Sigmoid colon (tissue), 3 donors: ENCODE data around the gene LOXHD1.

Source experiments
- POLR2A ChIP-seq, 2 donors: fragments of 450-650 bp; IDR thresholded peaks; one replicate each; pipeline ENCODE4 v1.6.1; 2016; ENCODE audit warnings: antibody characterized with exemption in 2 of 2, mild to moderate bottlenecking in 2 of 2, moderate library complexity in 2 of 2
- TF ChIP-seq, protein P1 (sequence below), 4 experiments: fragments of 450-650 bp in 3 of 4; fragments of 200-600 bp in 1 of 4; IDR thresholded peaks; one replicate each; pipeline ENCODE4 v1.5.1; 2016 to 2019; ENCODE audit warnings: antibody characterized with exemption in 4 of 4, mild to moderate bottlenecking in 3 of 4, moderate library complexity in 2 of 4

DNA sequence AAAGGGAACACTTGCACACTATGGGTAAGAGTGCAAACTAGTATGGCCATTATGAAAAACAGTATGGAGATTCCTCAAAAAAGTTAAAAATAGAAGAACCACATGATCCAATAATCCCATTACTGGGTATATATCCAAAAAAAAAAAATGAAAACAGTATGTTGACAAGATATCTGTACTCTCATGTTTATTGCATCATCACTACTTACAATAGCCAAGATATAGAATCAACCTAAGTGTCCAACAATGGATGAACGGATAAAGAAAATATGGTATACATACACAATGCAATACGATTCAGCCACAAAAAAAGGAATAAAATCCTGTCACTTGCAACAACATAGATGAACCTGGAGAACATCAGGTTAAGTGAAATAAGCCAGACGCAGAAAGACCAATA, 73.3 kb downstream of the LOXHD1 start:
- TF ChIP-seq, protein P1, sequence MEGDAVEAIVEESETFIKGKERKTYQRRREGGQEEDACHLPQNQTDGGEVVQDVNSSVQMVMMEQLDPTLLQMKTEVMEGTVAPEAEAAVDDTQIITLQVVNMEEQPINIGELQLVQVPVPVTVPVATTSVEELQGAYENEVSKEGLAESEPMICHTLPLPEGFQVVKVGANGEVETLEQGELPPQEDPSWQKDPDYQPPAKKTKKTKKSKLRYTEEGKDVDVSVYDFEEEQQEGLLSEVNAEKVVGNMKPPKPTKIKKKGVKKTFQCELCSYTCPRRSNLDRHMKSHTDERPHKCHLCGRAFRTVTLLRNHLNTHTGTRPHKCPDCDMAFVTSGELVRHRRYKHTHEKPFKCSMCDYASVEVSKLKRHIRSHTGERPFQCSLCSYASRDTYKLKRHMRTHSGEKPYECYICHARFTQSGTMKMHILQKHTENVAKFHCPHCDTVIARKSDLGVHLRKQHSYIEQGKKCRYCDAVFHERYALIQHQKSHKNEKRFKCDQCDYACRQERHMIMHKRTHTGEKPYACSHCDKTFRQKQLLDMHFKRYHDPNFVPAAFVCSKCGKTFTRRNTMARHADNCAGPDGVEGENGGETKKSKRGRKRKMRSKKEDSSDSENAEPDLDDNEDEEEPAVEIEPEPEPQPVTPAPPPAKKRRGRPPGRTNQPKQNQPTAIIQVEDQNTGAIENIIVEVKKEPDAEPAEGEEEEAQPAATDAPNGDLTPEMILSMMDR (IDR thresholded peaks at IDR 0.05), result no peak
- TF ChIP-seq POLR2A (IDR thresholded peaks at IDR 0.05), result no peak
